ENCODE data around the gene MACROD2. TPM values are rescaled to one million over a fixed set of nuclear protein-coding genes. Genes with fewer than 3 reads are reported as not detected.

Gene MACROD2
- total RNA-seq, 2 donors from 2014 or later, result 8.3 to 21.8 TPM

GRCh38 chr20:14422892-14423291 is 427.6 kb downstream of the MACROD2 start:
- H3K36me3 ChIP-seq (replicated peaks in 1 of 2; ENCODE audit: insufficient read depth in 1 of 2, low read depth in 2 of 2), result no peaks in the 10 kb centered on the region
- DNase-seq (no peak), ATAC-seq (no peak)
- H3K27ac ChIP-seq, result no peak overlapping the region
- intact Hi-C loops (cut with DNase I), result no loop called here
- H3K4me1 ChIP-seq, result no peaks in the 10 kb centered on the region
- no peaks in the 10 kb centered on the region for H3K9me3 ChIP-seq
- no peak for TF ChIP-seq POLR2A (IDR thresholded peaks at IDR 0.05)
- TF ChIP-seq, protein P1, sequence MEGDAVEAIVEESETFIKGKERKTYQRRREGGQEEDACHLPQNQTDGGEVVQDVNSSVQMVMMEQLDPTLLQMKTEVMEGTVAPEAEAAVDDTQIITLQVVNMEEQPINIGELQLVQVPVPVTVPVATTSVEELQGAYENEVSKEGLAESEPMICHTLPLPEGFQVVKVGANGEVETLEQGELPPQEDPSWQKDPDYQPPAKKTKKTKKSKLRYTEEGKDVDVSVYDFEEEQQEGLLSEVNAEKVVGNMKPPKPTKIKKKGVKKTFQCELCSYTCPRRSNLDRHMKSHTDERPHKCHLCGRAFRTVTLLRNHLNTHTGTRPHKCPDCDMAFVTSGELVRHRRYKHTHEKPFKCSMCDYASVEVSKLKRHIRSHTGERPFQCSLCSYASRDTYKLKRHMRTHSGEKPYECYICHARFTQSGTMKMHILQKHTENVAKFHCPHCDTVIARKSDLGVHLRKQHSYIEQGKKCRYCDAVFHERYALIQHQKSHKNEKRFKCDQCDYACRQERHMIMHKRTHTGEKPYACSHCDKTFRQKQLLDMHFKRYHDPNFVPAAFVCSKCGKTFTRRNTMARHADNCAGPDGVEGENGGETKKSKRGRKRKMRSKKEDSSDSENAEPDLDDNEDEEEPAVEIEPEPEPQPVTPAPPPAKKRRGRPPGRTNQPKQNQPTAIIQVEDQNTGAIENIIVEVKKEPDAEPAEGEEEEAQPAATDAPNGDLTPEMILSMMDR (IDR thresholded peaks at IDR 0.05), result no peak
- H3K27me3 ChIP-seq, result no peaks in the 10 kb centered on the region
- no peak overlapping the region for H3K4me3 ChIP-seq
- 76 to 79% methylated on average over 4 of the region's 4 CpGs for WGBS, 2 donors

GRCh38 chr20:14431568-14431967 is 436.3 kb downstream of the MACROD2 start:
- intact Hi-C loops (cut with DNase I), result no loop called here
- Histone ChIP-seq H3K4me1 (no peaks in the 10 kb centered on the region), H3K27ac (no peak overlapping the region), H3K4me3 (no peak overlapping the region), H3K27me3 (no peaks in the 10 kb centered on the region), H3K36me3 (replicated peaks in 1 of 2; ENCODE audit: insufficient read depth in 1 of 2, low read depth in 2 of 2) (no peaks in the 10 kb centered on the region), H3K9me3 (no peaks in the 10 kb centered on the region)
- TF ChIP-seq, protein P1 (IDR thresholded peaks at IDR 0.05), result no peak
- TF ChIP-seq POLR2A (IDR thresholded peaks at IDR 0.05), result no peak
- DNase-seq, result no peak
- ATAC-seq, result no peak
- WGBS, 2 donors, result 68 to 91% methylated on average over 2 of the region's 2 CpGs

- H3K27me3 ChIP-seq, result no peaks in the 10 kb centered on the region
- no peak overlapping the region for H3K27ac ChIP-seq
- TF ChIP-seq POLR2A (IDR thresholded peaks at IDR 0.05), result no peak
- TF ChIP-seq, protein P1 (IDR thresholded peaks at IDR 0.05), result no peak
- DNase-seq (no peak), ATAC-seq (no peak)
- intact Hi-C loops (cut with DNase I), result no loop called here
- no peak overlapping the region for H3K4me3 ChIP-seq
- H3K36me3 ChIP-seq (replicated peaks in 1 of 2; ENCODE audit: insufficient read depth in 1 of 2, low read depth in 2 of 2), result no peaks in the 10 kb centered on the region
- WGBS, 2 donors, result 83 to 91% methylated on average over 4 of the region's 4 CpGs
- no peaks in the 10 kb centered on the region for H3K9me3 ChIP-seq
- no peaks in the 10 kb centered on the region for H3K4me1 ChIP-seq
Observed at GRCh38 chr20:14432085-14432484, 436.8 kb downstream of the MACROD2 start.

DNA sequence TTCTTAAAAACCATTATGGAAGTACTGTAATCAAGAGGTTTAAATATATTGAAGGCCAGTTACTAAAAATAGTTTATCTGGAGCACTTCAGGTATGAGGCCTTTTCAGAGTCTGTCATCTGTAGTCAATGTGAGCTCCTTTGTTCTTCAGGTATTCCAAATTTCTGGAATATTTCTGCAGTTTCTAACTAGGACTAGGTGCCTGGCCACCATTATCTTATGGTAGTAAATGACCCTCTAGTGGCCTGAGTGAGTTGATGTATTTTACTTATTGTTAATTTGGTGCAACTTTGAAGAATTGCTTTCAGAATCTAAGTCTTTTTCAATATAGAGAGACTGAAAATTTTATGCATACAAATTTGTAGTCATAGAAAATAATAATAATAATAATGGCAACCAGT is 437.3 kb downstream of the MACROD2 start:
- no peak for DNase-seq
- no peak for TF ChIP-seq POLR2A (IDR thresholded peaks at IDR 0.05)
- TF ChIP-seq, protein P1 (IDR thresholded peaks at IDR 0.05), result no peak
- ATAC-seq, result no peak
- H3K27ac ChIP-seq, result no peak overlapping the region
- H3K9me3 ChIP-seq, result no peaks in the 10 kb centered on the region
- H3K27me3 ChIP-seq, result no peaks in the 10 kb centered on the region
- no peaks in the 10 kb centered on the region for H3K4me1 ChIP-seq
- H3K4me3 ChIP-seq, result no peak overlapping the region
- intact Hi-C loops (cut with DNase I), result no loop called here
- H3K36me3 ChIP-seq (replicated peaks in 1 of 2; ENCODE audit: insufficient read depth in 1 of 2, low read depth in 2 of 2), result no peaks in the 10 kb centered on the region

GRCh38 chr20:14434384-14435136 is 439.2 kb downstream of the MACROD2 start:
- no peak overlapping the region for H3K27ac ChIP-seq
- ATAC-seq (no peak), DNase-seq (no peak)
- no peaks in the 10 kb centered on the region for H3K4me1 ChIP-seq
- no peaks in the 10 kb centered on the region for H3K36me3 ChIP-seq (replicated peaks in 1 of 2; ENCODE audit: insufficient read depth in 1 of 2, low read depth in 2 of 2)
- no peaks in the 10 kb centered on the region for H3K27me3 ChIP-seq
- no peak for TF ChIP-seq POLR2A (IDR thresholded peaks at IDR 0.05)
- TF ChIP-seq, protein P1 (IDR thresholded peaks at IDR 0.05), result no peak
- intact Hi-C loops (cut with DNase I), result no loop called here
- H3K4me3 ChIP-seq, result no peak overlapping the region
- 50 to 65% methylated on average over 1 of the region's 1 CpG for WGBS, 2 donors
- H3K9me3 ChIP-seq, result no peaks in the 10 kb centered on the region

All from body of pancreas (tissue), 4 donors.